HG03175 (cell line): ENCODE results near the gene AGBL4.
"Not testable (repeated sequence)": the region's sequence is repeated elsewhere in the genome, so short reads cannot be mapped to it uniquely, and the experiment has no call there.

ENCODE experiments used
- ATAC-seq: cut with Tn5 transposase; IDR thresholded peaks from one replicate; pipeline ENCODE4 v1.9.1; 2021; ENCODE audit warnings: mild to moderate bottlenecking, moderate library complexity; ENCODE audit not compliant: unreplicated experiment

AGBL4 gene

GRCh38 chr1:48523558-48523957, 1500.2 kb downstream of the AGBL4 start:
- no peak for ATAC-seq

GRCh38 chr1:48519896-48520295, 1503.9 kb downstream of the AGBL4 start:
- ATAC-seq = not testable (repeated sequence)

GRCh38 chr1:48506870-48507269, 1516.9 kb downstream of the AGBL4 start:
- ATAC-seq = no peak

GRCh38 chr1:48500541-48501450, 1523.0 kb downstream of the AGBL4 start:
- ATAC-seq = no peak

GRCh38 chr1:48499211-48499735, 1524.5 kb downstream of the AGBL4 start:
- ATAC-seq = no peak

- ATAC-seq = peak; percentile 84
Observed at GRCh38 chr1:48498096-48498791, 1525.5 kb downstream of the AGBL4 start.

GRCh38 chr1:48495911-48496310, 1527.8 kb downstream of the AGBL4 start:
- no peak for ATAC-seq

- ATAC-seq = no peak
Observed at GRCh38 chr1:48495166-48495565, 1528.6 kb downstream of the AGBL4 start.

- no peak for ATAC-seq
Observed at GRCh38 chr1:48493970-48494769, 1529.6 kb downstream of the AGBL4 start.

- ATAC-seq = no peak
Observed at GRCh38 chr1:48493041-48493440, 1530.7 kb downstream of the AGBL4 start.

GRCh38 chr1:48492392-48492791, 1531.4 kb downstream of the AGBL4 start:
- ATAC-seq = no peak

GRCh38 chr1:48488721-48489120, 1535.0 kb downstream of the AGBL4 start:
- no peak for ATAC-seq
